ENCODE measurements around the gene UBL7. TPM values are rescaled to one million over a fixed set of nuclear protein-coding genes. Genes with fewer than 3 reads are reported as not detected.

UBL7 gene
- total RNA-seq, 4 donors from 2014 or later, result 32.2 to 74.2 (median 62.8) TPM

DNA sequence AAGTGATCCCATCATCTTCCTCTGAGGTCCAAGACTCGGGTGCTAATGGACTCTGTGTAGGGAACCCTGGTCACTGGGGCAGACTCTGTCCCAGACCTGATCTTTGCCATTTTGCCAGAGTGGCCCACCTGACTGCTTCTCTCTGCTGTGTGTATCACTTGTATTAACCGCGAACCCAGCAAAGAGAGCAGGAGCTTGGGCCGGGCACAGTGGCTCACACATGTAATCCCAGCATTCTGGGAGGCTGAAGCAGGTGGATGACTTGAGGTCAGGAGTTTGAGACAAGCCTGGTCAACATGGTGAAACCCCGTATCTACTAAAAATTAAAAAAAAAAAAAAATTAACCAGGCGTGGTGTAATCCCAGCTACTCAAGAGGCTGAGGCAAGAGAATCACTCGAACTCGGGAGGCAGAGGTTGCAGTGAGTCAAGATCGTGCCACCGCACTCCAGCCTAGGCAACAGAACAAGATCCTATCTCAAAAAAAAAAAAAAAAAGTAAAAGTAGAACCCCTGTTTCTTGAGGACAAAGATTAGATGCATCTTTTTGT lies 60.6 kb downstream of the UBL7 start:
- 75% methylated on average over 9 of the region's 10 CpGs for WGBS
- peaks cover 7% of the 10 kb centered on the region for H3K4me1 ChIP-seq
- TF ChIP-seq POLR2A (IDR thresholded peaks at IDR 0.05) (no peak), POLR2AphosphoS5 (IDR thresholded peaks at IDR 0.05) (no peak), EP300 (IDR thresholded peaks at IDR 0.05) (no peak)
- TF ChIP-seq, protein P1, sequence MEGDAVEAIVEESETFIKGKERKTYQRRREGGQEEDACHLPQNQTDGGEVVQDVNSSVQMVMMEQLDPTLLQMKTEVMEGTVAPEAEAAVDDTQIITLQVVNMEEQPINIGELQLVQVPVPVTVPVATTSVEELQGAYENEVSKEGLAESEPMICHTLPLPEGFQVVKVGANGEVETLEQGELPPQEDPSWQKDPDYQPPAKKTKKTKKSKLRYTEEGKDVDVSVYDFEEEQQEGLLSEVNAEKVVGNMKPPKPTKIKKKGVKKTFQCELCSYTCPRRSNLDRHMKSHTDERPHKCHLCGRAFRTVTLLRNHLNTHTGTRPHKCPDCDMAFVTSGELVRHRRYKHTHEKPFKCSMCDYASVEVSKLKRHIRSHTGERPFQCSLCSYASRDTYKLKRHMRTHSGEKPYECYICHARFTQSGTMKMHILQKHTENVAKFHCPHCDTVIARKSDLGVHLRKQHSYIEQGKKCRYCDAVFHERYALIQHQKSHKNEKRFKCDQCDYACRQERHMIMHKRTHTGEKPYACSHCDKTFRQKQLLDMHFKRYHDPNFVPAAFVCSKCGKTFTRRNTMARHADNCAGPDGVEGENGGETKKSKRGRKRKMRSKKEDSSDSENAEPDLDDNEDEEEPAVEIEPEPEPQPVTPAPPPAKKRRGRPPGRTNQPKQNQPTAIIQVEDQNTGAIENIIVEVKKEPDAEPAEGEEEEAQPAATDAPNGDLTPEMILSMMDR (IDR thresholded peaks at IDR 0.05), result no peak

DNA sequence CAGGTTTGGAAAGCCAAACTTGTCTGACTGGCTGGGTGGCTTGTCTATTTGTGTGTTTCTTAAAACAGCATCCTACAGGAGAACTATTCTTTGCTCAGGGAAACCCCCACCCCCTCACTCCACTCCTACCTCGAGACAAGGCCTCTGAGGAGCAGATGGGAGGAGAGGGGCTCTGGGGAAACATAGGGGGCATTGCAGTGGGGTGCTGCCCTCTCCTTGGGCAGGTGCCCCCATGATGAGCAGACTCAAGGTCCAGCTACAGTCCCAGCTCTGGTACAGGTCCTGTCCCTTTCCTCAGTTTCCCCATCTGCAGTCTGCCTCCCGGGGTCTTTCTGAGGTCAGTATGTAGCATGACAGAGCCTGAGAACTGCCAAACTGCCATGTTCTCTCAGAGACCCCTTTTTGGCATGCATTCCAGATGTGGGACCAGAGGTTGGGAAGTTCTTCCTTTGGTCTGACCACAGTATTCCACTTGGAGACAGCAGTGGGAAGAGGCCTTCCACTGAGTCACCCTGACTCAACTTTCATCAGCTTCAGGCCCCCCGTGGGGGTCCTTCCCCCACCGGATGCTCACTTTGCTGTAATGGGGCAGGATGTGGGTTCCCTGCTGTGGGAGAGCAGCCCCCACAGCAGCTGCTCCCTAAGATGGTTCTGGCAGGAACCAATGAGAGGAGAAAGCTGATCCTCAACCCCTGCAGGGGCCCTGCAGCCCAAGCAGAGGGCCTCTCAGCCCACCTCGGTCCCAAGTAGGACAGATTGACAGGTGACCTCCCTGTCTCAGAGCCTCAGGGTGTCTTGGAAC lies 61.2 kb downstream of the UBL7 start:
- DNase-seq (ENCODE audit: low spot score in 2 of 2), result no peak
- Histone ChIP-seq H3K4me3 (no peak overlapping the region), H3K36me3 (no peaks in the 10 kb centered on the region), H3K27ac (no peak overlapping the region), H3K9me3 (no peaks in the 10 kb centered on the region), H3K4me1 (peaks cover 7% of the 10 kb centered on the region), H3K27me3 (no peaks in the 10 kb centered on the region)
- 59% methylated on average over 2 of the region's 5 CpGs for WGBS
- TF ChIP-seq POLR2A (IDR thresholded peaks at IDR 0.05), result no peak
- TF ChIP-seq EP300 (IDR thresholded peaks at IDR 0.05), result no peak

More for the DNA sequence above, 60.6 kb downstream of the UBL7 start:
- Histone ChIP-seq H3K4me3 (no peak overlapping the region), H3K27me3 (no peaks in the 10 kb centered on the region), H3K36me3 (no peaks in the 10 kb centered on the region), H3K9me3 (no peaks in the 10 kb centered on the region), H3K27ac (no peak overlapping the region)
- no peak for DNase-seq (ENCODE audit: low spot score in 2 of 2)

DNA sequence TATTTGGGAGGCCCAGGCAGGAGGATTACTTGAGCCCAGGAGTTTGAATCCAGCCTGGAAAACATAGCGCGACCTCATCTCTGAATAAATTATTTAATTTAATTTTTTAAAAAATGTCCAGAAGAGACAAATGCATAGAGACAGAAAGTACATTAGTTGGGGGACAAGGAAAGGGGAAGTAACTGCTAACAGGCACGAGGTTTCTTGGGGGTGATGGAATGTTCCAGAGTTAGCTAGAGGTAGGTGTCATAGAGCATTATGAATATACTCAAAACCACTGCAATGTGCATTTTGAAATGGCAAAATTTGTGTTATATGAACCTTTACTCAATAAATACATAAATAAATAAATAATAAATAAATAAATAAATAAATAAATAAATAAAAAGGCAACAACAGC lies 61.9 kb downstream of the UBL7 start:
- Histone ChIP-seq H3K4me3 (no peak overlapping the region), H3K27me3 (no peaks in the 10 kb centered on the region), H3K4me1 (peaks cover 7% of the 10 kb centered on the region), H3K27ac (no peak overlapping the region), H3K9me3 (no peaks in the 10 kb centered on the region), H3K36me3 (no peaks in the 10 kb centered on the region)
- TF ChIP-seq POLR2A (IDR thresholded peaks at IDR 0.05) (no peak), POLR2AphosphoS5 (IDR thresholded peaks at IDR 0.05) (no peak), EP300 (IDR thresholded peaks at IDR 0.05) (no peak)
- TF ChIP-seq, protein P1 (IDR thresholded peaks at IDR 0.05), result no peak
- DNase-seq (ENCODE audit: low spot score in 2 of 2), result no peak
- WGBS, result 86% methylated on average over 3 of the region's 3 CpGs

DNA sequence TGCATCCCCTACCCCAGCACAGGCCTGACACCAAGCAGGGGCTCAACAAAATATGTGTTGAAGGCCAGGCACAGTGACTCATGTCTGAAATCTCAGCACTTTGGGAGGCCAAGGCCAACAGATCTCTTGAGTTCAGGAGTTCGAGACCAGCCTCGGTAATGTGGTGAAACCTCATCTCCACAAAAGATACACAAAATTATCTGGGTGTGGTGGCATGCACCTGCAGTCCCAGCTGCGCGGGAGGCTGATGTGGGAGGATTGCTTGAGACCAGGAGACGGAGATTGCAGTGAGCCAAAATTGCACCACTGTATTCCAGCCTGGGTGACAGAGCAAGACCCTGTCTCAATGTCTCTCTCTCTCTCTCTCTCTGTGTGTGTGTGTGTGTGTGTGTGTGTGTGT lies 62.8 kb downstream of the UBL7 start:
- 98% methylated on average over 5 of the region's 5 CpGs for WGBS

DNA sequence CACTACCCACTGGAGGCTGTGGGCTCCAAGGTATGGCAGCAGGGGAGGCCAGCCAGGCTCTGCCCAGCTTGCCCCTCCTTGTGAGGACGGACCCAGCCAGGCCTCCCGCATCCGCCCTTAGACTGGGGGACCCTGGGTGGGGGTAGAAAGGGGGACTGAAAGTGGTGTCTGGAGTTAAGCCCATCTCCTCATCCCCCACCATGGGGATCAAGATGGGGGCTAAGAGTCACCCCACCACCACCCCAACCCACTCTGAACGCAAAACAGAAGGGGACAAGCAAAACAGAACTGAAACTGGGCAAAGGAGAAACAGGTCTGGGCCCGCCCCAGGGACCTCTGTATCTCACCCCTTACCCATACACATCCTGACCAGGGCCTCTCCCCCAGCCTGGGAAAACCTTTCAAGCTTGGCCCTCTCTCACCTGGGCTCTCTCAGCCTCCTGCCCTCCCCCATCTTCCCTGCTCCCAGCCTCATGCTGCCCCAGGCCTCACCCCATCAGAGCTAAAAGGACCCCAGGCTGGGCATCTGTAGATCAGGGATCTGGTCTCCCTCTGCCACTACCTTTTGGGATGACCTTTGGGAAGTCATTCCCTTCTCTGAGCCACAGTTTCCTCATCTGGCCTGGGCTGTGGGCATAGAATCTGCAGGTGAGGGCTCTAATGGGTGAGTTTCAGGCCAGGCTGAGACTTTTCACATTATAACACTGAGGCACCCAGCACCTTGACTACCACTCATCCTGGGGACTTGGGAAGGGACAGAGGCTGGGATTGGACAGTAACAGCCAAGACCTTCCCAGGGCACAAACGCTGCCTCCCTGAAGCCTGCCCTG lies 63.5 kb downstream of the UBL7 start:
- Histone ChIP-seq H3K9me3 (no peaks in the 10 kb centered on the region), H3K4me3 (no peak overlapping the region), H3K27me3 (no peaks in the 10 kb centered on the region), H3K27ac (no peak overlapping the region), H3K4me1 (peaks cover 7% of the 10 kb centered on the region), H3K36me3 (no peaks in the 10 kb centered on the region)
- WGBS, result 98% methylated on average over 6 of the region's 6 CpGs
- DNase-seq (ENCODE audit: low spot score in 2 of 2), result no peak
- TF ChIP-seq EP300 (IDR thresholded peaks at IDR 0.05), result no peak
- TF ChIP-seq, protein P1 (IDR thresholded peaks at IDR 0.05), result no peak
- no peak for TF ChIP-seq POLR2AphosphoS5 (IDR thresholded peaks at IDR 0.05)
- no peak for TF ChIP-seq POLR2A (IDR thresholded peaks at IDR 0.05)

More for the DNA sequence above, 62.8 kb downstream of the UBL7 start:
- Histone ChIP-seq H3K36me3 (no peaks in the 10 kb centered on the region), H3K4me1 (peaks cover 7% of the 10 kb centered on the region), H3K4me3 (no peak overlapping the region), H3K27ac (no peak overlapping the region), H3K9me3 (no peaks in the 10 kb centered on the region), H3K27me3 (no peaks in the 10 kb centered on the region)
- TF ChIP-seq POLR2A (IDR thresholded peaks at IDR 0.05), result no peak
- TF ChIP-seq POLR2AphosphoS5 (IDR thresholded peaks at IDR 0.05), result no peak
- TF ChIP-seq EP300 (IDR thresholded peaks at IDR 0.05), result no peak
- TF ChIP-seq, protein P1 (IDR thresholded peaks at IDR 0.05), result no peak
- DNase-seq (ENCODE audit: low spot score in 2 of 2), result no peak
